SK-N-SH treated with all-trans-retinoic acid at 6 μM for 48 hours (cell line): ENCODE measurements around the gene SYT12.

Experiments used
- TOX ChIP-seq: fragments of 250-450 bp; sonication (Bioruptor Pico); IDR thresholded peaks from 2 replicates; pipeline ENCODE4 v1.8.0; 2021; ENCODE audit warnings: mild to moderate bottlenecking, moderate library complexity, borderline replicate concordance
- ZFP3 ChIP-seq: fragments of 250-450 bp; sonication (Bioruptor Pico); IDR thresholded peaks from 2 replicates; pipeline ENCODE4 v1.5.0; 2020; ENCODE audit warnings: mild to moderate bottlenecking, moderate library complexity
- ZNF565 ChIP-seq: fragments of 450-650 bp; formaldehyde crosslinking; conservative IDR thresholded peaks from 2 replicates; pipeline ENCODE4 v1.5.0; 2020; ENCODE audit warnings: low read depth, mild to moderate bottlenecking, moderate library complexity

DNA sequence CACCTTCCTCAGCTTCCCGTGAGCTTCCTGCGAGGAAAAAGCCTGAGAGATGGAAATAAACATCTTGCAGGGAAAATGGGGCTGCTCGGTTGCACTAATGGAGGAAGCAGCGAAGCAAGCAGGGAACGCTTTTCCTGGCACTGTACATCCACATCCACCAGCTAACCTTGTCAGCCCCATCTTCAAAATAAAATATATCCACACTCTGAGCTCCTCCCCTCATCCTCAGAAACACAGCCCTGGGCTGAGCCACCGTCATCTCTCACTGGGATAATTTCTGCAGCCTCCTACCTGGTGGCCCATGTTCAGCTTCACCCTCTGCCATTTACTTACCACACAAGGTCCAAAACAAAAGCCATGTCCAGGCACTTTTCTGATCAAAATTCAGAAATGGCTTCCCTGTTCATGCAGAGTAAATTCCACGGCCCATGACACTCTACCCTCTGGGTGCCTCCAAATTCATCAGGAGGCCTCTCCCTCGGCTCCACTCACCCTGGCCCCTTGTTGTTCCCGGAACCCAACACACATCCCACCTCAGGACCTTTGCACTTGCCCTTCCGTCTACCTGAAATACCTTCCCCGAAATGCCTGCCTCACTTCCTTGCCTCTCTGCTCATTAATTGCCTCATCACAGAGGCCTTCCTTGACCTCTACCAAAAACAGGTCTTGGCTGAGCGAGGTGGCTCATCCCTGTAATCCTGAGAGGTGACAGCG lies 34.9 kb upstream of the SYT12 start:
- TF ChIP-seq ZFP3, result no peak
- TF ChIP-seq ZNF565, result no peak
- TF ChIP-seq TOX (CRISPR knock-in tag), result no peak
